Kidney (tissue), 14 donors: ENCODE data around the gene SPTBN1. TPM values are rescaled to one million over a fixed set of nuclear protein-coding genes. Genes with fewer than 3 reads are reported as not detected.
A peak's percentile ranks its signal among the peaks of the same experiment; 100 is the strongest.

Experiments
- DNase-seq, 5 donors: peaks; one replicate each; pipeline ENCODE4 v3.0.0-alpha.2; 2013 to 2020
- FAIRE-seq: peaks from 2 replicates; lab custom pipeline; 2012; peaks lifted over from hg19 to GRCh38; lab: Jason Lieb, UNC
- H3K27ac ChIP-seq, 2 donors: one replicate each; pipeline ENCODE4 v1.7.0; 2013; ENCODE audit warnings: low read depth in 2 of 2, low read length in 2 of 2, inconsistent platforms in 1 of 2
- H3K27me3 ChIP-seq: one replicate; pipeline ENCODE4 v1.7.1; 2013; ENCODE audit warnings: low read length, inconsistent platforms; ENCODE audit not compliant: control insufficient read depth, insufficient read depth
- H3K36me3 ChIP-seq, 3 donors: one replicate each; pipeline versions ENCODE4 v1.7.0 to v1.7.1; 2013; ENCODE audit warnings: low read length in 3 of 3, control low read depth in 1 of 3, inconsistent platforms in 1 of 3; ENCODE audit not compliant: insufficient read depth in 3 of 3, control insufficient read depth in 2 of 3
- H3K4me1 ChIP-seq, 3 donors: one replicate each; pipeline versions ENCODE4 v1.7.0 to v1.7.1; 2013; ENCODE audit warnings: low read length in 3 of 3, inconsistent platforms in 1 of 3, low read depth in 1 of 3; ENCODE audit not compliant: control insufficient read depth in 2 of 3, insufficient read depth in 2 of 3
- H3K4me3 ChIP-seq, 3 donors: one replicate each; pipeline versions ENCODE4 v1.7.0 to v1.8.1; 2013; ENCODE audit warnings: low read length in 3 of 3, control low read depth in 1 of 3, inconsistent platforms in 1 of 3
- H3K9ac ChIP-seq, 3 donors: one replicate each; pipeline versions ENCODE4 v1.7.0 to v1.7.1; 2013; ENCODE audit warnings: low read length in 3 of 3, control low read depth in 1 of 3, inconsistent platforms in 1 of 3
- H3K9me3 ChIP-seq, 3 donors: one replicate each; pipeline versions ENCODE4 v1.7.0 to v1.7.1; 2013; ENCODE audit warnings: low read length in 3 of 3, control low read depth in 1 of 3, inconsistent platforms in 1 of 3; ENCODE audit not compliant: control insufficient read depth in 2 of 3, insufficient read depth in 1 of 3
- intact Hi-C: fragments of 100-400 bp; cut with DNase I; formaldehyde crosslinking; loops from one replicate; pipeline ENCODE4 v1.11.1; 2022
- polyA plus RNA-seq: library from polyadenylated mRNA; stranded (reverse); fragments of 350-450 nt; fragmentation: Illumina TruSeq; extraction: RNeasy Lipid Tissue Mini Kit (QIAGEN cat#74804); gene quantifications from one replicate; pipeline ENCODE4 v1.2.3, GENCODE V29; 2014; ENCODE audit warnings: low read depth, low replicate concordance; ENCODE audit not compliant: insufficient read depth
- total RNA-seq: library from RNA; stranded (reverse); fragmentation: NEBNext Ultra II Directional; extraction: Animal tissue kit (Norgen Biotek cat#: 25700); gene quantifications from one replicate; pipeline ENCODE4 v1.2.1, GENCODE V29; 2021
- TF ChIP-seq, protein P1 (sequence below): IDR thresholded peaks from 3 replicates; pipeline ENCODE4 v1.5.1; 2012; ENCODE audit warnings: mild to moderate bottlenecking, moderate library complexity, borderline replicate concordance; ENCODE audit not compliant: insufficient read depth; ENCODE audit errors: extremely low read depth
- donor health status: control.
- donor health status: control.
- donor health status: control.
- donor health status: control.
- donor health status: control.
- donor health status: DM: yes; HTN: yes; CAD: no.
- donor health status: Normal renal cell carcinoma (clear cell type).

The SPTBN1 gene
- total and polyA plus RNA-seq, 2 donors from 2014 or later, result 93.2 to 313 TPM

DNA sequence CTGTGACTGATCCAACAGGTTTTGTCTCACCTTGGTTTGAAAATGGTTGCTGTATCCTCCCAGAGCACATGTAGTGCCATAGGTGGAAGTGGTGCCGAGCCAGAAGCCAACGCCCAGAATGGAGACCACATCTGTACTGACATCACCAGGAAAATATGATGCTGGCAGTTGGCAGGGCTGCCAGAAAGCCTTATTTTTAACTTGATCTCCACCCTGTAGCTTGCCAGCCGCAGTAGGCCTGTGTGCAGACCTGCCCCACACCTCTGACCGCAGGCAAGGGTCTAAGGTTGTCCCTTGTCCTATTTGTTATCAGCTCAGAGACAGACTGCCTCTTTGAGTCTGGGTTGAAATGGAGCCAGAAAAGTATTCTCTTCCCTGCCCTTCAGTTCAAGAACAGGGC lies 143.8 kb downstream of the SPTBN1 start:
- DNase-seq (peak in 1 of 5 donors; percentile 82), FAIRE-seq (no peak)
- Histone ChIP-seq H3K9me3 (no peaks in the 10 kb centered on the region), H3K36me3 (peaks cover 0 to 8% (median 2%) of the 10 kb centered on the region in 3 donors), H3K27ac (peak overlapping the region; percentile 59 to 87), H3K9ac (peak overlapping the region in 1 of 3 donors; percentile 33), H3K27me3 (no peaks in the 10 kb centered on the region), H3K4me3 (peak overlapping the region in 1 of 3 donors; percentile 7), H3K4me1 (peaks cover 3 to 88% (median 82%) of the 10 kb centered on the region in 3 donors)
- TF ChIP-seq, protein P1, sequence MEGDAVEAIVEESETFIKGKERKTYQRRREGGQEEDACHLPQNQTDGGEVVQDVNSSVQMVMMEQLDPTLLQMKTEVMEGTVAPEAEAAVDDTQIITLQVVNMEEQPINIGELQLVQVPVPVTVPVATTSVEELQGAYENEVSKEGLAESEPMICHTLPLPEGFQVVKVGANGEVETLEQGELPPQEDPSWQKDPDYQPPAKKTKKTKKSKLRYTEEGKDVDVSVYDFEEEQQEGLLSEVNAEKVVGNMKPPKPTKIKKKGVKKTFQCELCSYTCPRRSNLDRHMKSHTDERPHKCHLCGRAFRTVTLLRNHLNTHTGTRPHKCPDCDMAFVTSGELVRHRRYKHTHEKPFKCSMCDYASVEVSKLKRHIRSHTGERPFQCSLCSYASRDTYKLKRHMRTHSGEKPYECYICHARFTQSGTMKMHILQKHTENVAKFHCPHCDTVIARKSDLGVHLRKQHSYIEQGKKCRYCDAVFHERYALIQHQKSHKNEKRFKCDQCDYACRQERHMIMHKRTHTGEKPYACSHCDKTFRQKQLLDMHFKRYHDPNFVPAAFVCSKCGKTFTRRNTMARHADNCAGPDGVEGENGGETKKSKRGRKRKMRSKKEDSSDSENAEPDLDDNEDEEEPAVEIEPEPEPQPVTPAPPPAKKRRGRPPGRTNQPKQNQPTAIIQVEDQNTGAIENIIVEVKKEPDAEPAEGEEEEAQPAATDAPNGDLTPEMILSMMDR, result no peak
- intact Hi-C loops, result no loop called here

DNA sequence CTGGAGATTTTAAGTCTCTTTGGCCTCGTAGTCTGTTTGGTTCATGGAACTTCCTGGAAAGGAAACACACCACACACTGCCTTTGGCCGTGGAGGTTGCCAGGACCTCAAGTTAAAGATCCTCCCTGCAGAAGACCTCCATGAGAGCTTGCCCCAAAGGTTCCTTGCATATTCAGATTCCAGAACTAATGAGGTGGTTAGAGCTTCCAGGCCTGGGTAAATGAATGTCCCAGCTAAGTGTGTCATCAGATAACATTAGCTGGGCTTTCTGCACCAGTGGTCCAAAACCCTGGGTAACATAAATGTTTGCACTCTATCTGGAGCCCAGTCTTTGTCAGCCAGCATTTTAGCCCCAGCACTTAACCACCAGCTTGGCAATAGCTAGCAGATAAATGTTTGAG lies 145.2 kb downstream of the SPTBN1 start:
- TF ChIP-seq, protein P1, result no peak
- peak in 3 of 5 donors; percentile 60 to 84 (median 84) for DNase-seq
- no peak for FAIRE-seq
- intact Hi-C loops, result no loop called here
- peaks cover 0 to 8% (median 0%) of the 10 kb centered on the region in 3 donors for H3K36me3 ChIP-seq
- H3K4me3 ChIP-seq, result no peak overlapping the region
- peak overlapping the region in 1 of 3 donors; percentile 9 for H3K9ac ChIP-seq
- H3K4me1 ChIP-seq, result peaks cover 3 to 91% (median 81%) of the 10 kb centered on the region in 3 donors
- no peaks in the 10 kb centered on the region for H3K9me3 ChIP-seq
- H3K27ac ChIP-seq, result peak overlapping the region; percentile 72 to 78
- no peaks in the 10 kb centered on the region for H3K27me3 ChIP-seq

DNA sequence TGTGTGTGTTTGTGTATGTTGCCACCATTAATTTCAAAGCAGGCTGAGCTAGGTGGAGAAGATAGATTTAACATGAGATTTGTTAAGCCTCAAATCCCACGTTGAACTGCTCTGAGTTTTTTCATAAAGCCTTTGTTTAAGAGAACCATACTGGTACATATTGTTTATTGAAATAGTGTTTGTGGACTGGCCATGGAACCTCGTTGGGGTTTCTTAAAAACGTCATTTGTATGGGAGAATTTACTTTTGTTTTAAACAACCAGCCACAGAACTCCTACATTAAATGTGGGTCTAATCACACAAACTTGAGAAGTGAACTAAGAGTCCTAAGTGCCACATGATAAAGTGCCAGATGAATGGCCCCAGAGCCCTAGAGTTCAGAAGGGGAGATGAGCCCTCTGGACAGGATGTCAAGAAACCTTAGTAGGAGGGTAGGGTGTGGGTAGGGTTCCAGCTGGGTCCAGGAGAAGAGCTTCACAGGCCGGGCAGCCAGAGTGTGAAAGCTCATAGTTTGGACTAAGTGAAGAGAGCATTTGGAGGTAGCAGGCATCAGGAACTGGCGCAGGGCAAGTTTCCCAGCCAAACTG lies 146.7 kb downstream of the SPTBN1 start:
- Histone ChIP-seq H3K9me3 (no peaks in the 10 kb centered on the region), H3K27me3 (no peaks in the 10 kb centered on the region), H3K36me3 (peaks cover 0 to 8% (median 0%) of the 10 kb centered on the region in 3 donors), H3K27ac (peak overlapping the region; percentile 72 to 78), H3K4me3 (no peak overlapping the region), H3K9ac (peak overlapping the region in 1 of 3 donors; percentile 30), H3K4me1 (peaks cover 3 to 80% (median 71%) of the 10 kb centered on the region in 3 donors)
- no peak for DNase-seq
- intact Hi-C loops, result no loop called here
- TF ChIP-seq, protein P1, result no peak
- FAIRE-seq, result no peak
